Measurements from ENCODE around the gene CDH4. TPM values are rescaled to one million over a fixed set of nuclear protein-coding genes. Genes with fewer than 3 reads are reported as not detected.

The CDH4 gene
- total and polyA plus RNA-seq, 9 of the 15 experiments (the other 6 are each of a cell fraction or from before 2014, with no cell fraction given) = 0.04 TPM; not detected in 8

DNA sequence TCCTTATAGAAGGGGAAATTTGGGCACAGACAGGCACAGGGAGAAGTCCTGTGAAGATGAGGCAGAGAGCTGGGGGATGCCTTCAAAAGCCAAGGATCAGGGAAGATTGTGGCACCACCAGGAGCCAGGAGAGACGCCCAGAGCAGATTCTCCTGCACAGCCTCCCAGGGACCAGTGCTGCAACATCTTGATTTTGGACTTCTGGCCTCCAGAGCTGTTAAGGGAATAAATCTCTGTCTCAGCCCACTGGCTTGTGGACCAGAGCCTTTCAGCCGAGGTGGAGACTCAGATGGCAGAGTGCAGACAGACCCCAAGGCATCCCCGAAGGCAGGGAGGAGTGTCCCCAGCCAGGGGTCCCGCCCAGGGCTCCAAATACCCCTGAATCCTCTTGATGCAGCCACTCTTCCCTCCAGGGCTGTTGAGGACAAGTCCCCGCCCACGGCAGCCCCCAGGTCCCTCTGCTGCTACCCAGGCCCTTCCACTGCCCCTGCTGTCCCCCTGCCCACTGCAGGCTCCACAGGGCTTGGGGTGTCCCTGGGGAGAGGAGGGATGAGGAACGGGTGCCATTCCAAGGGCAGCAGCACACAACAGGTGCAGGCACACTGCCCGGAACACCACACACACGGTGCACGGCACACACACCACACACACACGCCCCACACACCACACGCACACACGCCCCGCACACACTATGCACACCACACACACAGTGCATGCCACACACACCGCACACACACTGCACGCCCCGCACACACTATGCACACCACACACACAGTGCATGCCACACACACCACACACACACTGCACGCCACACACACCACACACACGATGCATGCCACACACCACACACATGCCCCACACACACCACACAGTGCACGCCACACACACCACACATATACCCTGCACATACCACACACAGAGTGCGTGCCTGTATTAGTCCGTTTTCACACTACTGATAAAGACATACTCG lies 502.2 kb downstream of the CDH4 start:
- no peaks in the 10 kb centered on the region for H3K9me3 ChIP-seq (replicated peaks; ENCODE audit: control insufficient read depth, insufficient read depth, low read depth, low read length)
- H3K27me3 ChIP-seq (ENCODE audit: control insufficient read depth in 2 of 2, insufficient read depth in 2 of 2, low read length in 2 of 2) = peaks cover 0 to 30% of the 10 kb centered on the region in 2 experiments; a peak in 2 of 5 replicates
- WGBS (ENCODE audit: insufficient coverage, low coverage, missing lambda C conversion rate) = 3% methylated on average over 21 of the region's 23 CpGs
- intact Hi-C loops (cut with micrococcal nuclease) (no loop called here), in situ Hi-C loops (cut with MboI) (no loop called here)
- no peak overlapping the region for H2AFZ ChIP-seq (ENCODE audit: low read depth, low read length)
- no peak for FAIRE-seq
- no peaks in the 10 kb centered on the region for H3K9me1 ChIP-seq (ENCODE audit: control insufficient read depth, insufficient read depth, low read length)
- H4K20me1 ChIP-seq (replicated peaks; ENCODE audit: control insufficient read depth, insufficient read depth, low read length) = peaks cover 9% of the 10 kb centered on the region; the same call in 1 of the 2 replicates
- no peaks in the 10 kb centered on the region for H3K4me1 ChIP-seq (replicated peaks in 1 of 2; ENCODE audit: control insufficient read depth in 2 of 2, insufficient read depth in 2 of 2, low read length in 2 of 2)
- BruUV-seq (replicated peaks) = no TSS peak
- H3K4me3 ChIP-seq = no peak overlapping the region
- no peak overlapping the region for H3K4me2 ChIP-seq (ENCODE audit: insufficient read depth, low read length)
- POLR2A ChIA-PET = no interaction called here
- ATAC-seq = no peak
- H3K79me2 ChIP-seq (ENCODE audit: control insufficient read depth, insufficient read depth, low read length) = no peaks in the 10 kb centered on the region
- H3K9ac ChIP-seq (ENCODE audit: insufficient read depth in 1 of 2, low read depth in 2 of 2, low read length in 2 of 2) = no peak overlapping the region; a peak in 1 of 4 replicates
- no peak for DNase-seq (ENCODE audit: extremely low read depth in 1 of 4, low spot score in 3 of 4)
- H3K36me3 ChIP-seq (ENCODE audit: control insufficient read depth, insufficient read depth, low read length) = no peaks in the 10 kb centered on the region
- H3K27ac ChIP-seq (ENCODE audit: extremely low read depth, low read depth, low read length) = no peak overlapping the region
- CTCF ChIA-PET (ENCODE audit: low intra/inter-chr PET ratio) = no interaction called here
- TF ChIP-seq HDAC3 (IDR thresholded peaks at IDR 0.05; ENCODE audit: borderline replicate concordance, partially characterized antibody) (no peak), ZBED1 (IDR thresholded peaks at IDR 0.05) (no peak), MTA3 (IDR thresholded peaks at IDR 0.05; ENCODE audit: borderline replicate concordance) (no peak), JUND (IDR thresholded peaks at IDR 0.05; ENCODE audit: borderline replicate concordance, low read depth, low read length) (no peak), JUND (tag; IDR thresholded peaks at IDR 0.05; ENCODE audit: borderline replicate concordance, low read depth, low read length) (no peak), ZBTB7A (IDR thresholded peaks at IDR 0.05; ENCODE audit: borderline replicate concordance, control insufficient read depth, low read depth, low read length) (no peak), RB1 (IDR thresholded peaks at IDR 0.05; ENCODE audit: low read depth) (no peak), MCM5 (IDR thresholded peaks at IDR 0.05; ENCODE audit: low read depth) (no peak), PML (IDR thresholded peaks at IDR 0.05; ENCODE audit: low read length) (no peak), CREM (IDR thresholded peaks at IDR 0.05; ENCODE audit: low read depth) (no peak), NFE2L1 (tag; IDR thresholded peaks at IDR 0.05; ENCODE audit: borderline replicate concordance, low read depth) (no peak), RAD21 (CRISPR knock-in tag; conservative IDR thresholded peaks at IDR 0.05 in 1 of 2, IDR thresholded peaks at IDR 0.05 in 1 of 2) (no peak), TEAD1 (CRISPR knock-in tag; IDR thresholded peaks at IDR 0.05) (no peak), CHD1 (IDR thresholded peaks at IDR 0.05; ENCODE audit: low read length) (no peak), HSF4 (CRISPR knock-in tag; IDR thresholded peaks at IDR 0.05; ENCODE audit: borderline replicate concordance) (no peak)
- TF ChIP-seq, protein P1, sequence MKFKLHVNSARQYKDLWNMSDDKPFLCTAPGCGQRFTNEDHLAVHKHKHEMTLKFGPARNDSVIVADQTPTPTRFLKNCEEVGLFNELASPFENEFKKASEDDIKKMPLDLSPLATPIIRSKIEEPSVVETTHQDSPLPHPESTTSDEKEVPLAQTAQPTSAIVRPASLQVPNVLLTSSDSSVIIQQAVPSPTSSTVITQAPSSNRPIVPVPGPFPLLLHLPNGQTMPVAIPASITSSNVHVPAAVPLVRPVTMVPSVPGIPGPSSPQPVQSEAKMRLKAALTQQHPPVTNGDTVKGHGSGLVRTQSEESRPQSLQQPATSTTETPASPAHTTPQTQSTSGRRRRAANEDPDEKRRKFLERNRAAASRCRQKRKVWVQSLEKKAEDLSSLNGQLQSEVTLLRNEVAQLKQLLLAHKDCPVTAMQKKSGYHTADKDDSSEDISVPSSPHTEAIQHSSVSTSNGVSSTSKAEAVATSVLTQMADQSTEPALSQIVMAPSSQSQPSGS (CRISPR knock-in tag; IDR thresholded peaks at IDR 0.05) = no peak
- TF ChIP-seq, protein P2, sequence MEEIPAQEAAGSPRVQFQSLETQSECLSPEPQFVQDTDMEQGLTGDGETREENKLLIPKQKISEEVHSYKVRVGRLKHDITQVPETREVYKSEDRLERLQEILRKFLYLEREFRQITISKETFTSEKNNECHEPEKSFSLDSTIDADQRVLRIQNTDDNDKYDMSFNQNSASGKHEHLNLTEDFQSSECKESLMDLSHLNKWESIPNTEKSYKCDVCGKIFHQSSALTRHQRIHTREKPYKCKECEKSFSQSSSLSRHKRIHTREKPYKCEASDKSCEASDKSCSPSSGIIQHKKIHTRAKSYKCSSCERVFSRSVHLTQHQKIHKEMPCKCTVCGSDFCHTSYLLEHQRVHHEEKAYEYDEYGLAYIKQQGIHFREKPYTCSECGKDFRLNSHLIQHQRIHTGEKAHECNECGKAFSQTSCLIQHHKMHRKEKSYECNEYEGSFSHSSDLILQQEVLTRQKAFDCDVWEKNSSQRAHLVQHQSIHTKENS (CRISPR knock-in tag; IDR thresholded peaks at IDR 0.05) = no peak
- TF ChIP-seq, protein P3, sequence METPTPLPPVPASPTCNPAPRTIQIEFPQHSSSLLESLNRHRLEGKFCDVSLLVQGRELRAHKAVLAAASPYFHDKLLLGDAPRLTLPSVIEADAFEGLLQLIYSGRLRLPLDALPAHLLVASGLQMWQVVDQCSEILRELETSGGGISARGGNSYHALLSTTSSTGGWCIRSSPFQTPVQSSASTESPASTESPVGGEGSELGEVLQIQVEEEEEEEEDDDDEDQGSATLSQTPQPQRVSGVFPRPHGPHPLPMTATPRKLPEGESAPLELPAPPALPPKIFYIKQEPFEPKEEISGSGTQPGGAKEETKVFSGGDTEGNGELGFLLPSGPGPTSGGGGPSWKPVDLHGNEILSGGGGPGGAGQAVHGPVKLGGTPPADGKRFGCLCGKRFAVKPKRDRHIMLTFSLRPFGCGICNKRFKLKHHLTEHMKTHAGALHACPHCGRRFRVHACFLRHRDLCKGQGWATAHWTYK (CRISPR knock-in tag; IDR thresholded peaks at IDR 0.05) = no peak
